ENCODE measurements around the gene TRIM42. TPM values are rescaled to one million over a fixed set of nuclear protein-coding genes. Genes with fewer than 3 reads are reported as not detected.

TRIM42 gene
- total RNA-seq, 2 experiments from 2014 or later: not detected

- POLR2A ChIA-PET: no interaction called here
- DNase-seq (no peak), ATAC-seq (no peak)
- Mint-ChIP-seq H3K36me3 (ENCODE audit: low read depth) (no peaks in the 10 kb centered on the region), H3K27ac (no peak overlapping the region), H3K27me3 (no peaks in the 10 kb centered on the region), H3K4me3 (no peak overlapping the region), H3K4me1 (ENCODE audit: low read depth) (no peaks in the 10 kb centered on the region), H3K9me3 (no peaks in the 10 kb centered on the region)
- intact Hi-C loops (cut with micrococcal nuclease): no loop called here
- no peak for TF ChIP-seq CTCF (IDR thresholded peaks at IDR 0.05)
- CTCF ChIA-PET: no interaction called here
These were observed 47.3 kb downstream of the TRIM42 start for GRCh38 chr3:140724856-140725812.

- ATAC-seq (no peak), DNase-seq (no peak)
- Mint-ChIP-seq H3K4me3 (no peak overlapping the region), H3K27me3 (no peaks in the 10 kb centered on the region), H3K36me3 (ENCODE audit: low read depth) (no peaks in the 10 kb centered on the region), H3K9me3 (no peaks in the 10 kb centered on the region), H3K27ac (no peak overlapping the region), H3K4me1 (ENCODE audit: low read depth) (no peaks in the 10 kb centered on the region)
- POLR2A ChIA-PET: no interaction called here
- CTCF ChIA-PET: no interaction called here
- intact Hi-C loops (cut with micrococcal nuclease): no loop called here
- no peak for TF ChIP-seq CTCF (IDR thresholded peaks at IDR 0.05)
These were observed 48.2 kb downstream of the TRIM42 start for GRCh38 chr3:140726066-140726465.

GRCh38 chr3:140727886-140728285 is 50.0 kb downstream of the TRIM42 start:
- H3K9me3 Mint-ChIP-seq: no peaks in the 10 kb centered on the region
- no peak overlapping the region for H3K27ac Mint-ChIP-seq
- TF ChIP-seq CTCF (IDR thresholded peaks at IDR 0.05): no peak
- intact Hi-C loops (cut with micrococcal nuclease): no loop called here
- ATAC-seq: no peak
- no peaks in the 10 kb centered on the region for H3K27me3 Mint-ChIP-seq
- no peak for DNase-seq
- no peaks in the 10 kb centered on the region for H3K36me3 Mint-ChIP-seq (ENCODE audit: low read depth)
- POLR2A ChIA-PET: no interaction called here
- H3K4me3 Mint-ChIP-seq: no peak overlapping the region
- CTCF ChIA-PET: interaction anchor here (1.2 kb wide), 1 partner anchor 11 kb away, joined by 3 read pairs; no protein-coding TSS in a partner anchor
- peaks cover 9% of the 10 kb centered on the region for H3K4me1 Mint-ChIP-seq (ENCODE audit: low read depth)

- DNase-seq (no peak), ATAC-seq (no peak)
- Mint-ChIP-seq H3K4me1 (ENCODE audit: low read depth) (peaks cover 9% of the 10 kb centered on the region), H3K36me3 (ENCODE audit: low read depth) (no peaks in the 10 kb centered on the region), H3K27ac (no peak overlapping the region), H3K4me3 (no peak overlapping the region), H3K27me3 (no peaks in the 10 kb centered on the region), H3K9me3 (no peaks in the 10 kb centered on the region)
- POLR2A ChIA-PET: no interaction called here
- no peak for TF ChIP-seq CTCF (IDR thresholded peaks at IDR 0.05)
- intact Hi-C loops (cut with micrococcal nuclease): no loop called here
- CTCF ChIA-PET: no interaction called here
These were observed 53.7 kb downstream of the TRIM42 start for GRCh38 chr3:140731440-140732119.

- ATAC-seq (no peak), DNase-seq (no peak)
- H3K4me1 Mint-ChIP-seq (ENCODE audit: low read depth): peaks cover 9% of the 10 kb centered on the region
- H3K36me3 Mint-ChIP-seq (ENCODE audit: low read depth): no peaks in the 10 kb centered on the region
- no peaks in the 10 kb centered on the region for H3K9me3 Mint-ChIP-seq
- intact Hi-C loops (cut with micrococcal nuclease): no loop called here
- POLR2A ChIA-PET: no interaction called here
- H3K4me3 Mint-ChIP-seq: no peak overlapping the region
- no peak for TF ChIP-seq CTCF (IDR thresholded peaks at IDR 0.05)
- no peaks in the 10 kb centered on the region for H3K27me3 Mint-ChIP-seq
- H3K27ac Mint-ChIP-seq: no peak overlapping the region
- CTCF ChIA-PET: no interaction called here
These were observed 55.8 kb downstream of the TRIM42 start for GRCh38 chr3:140733623-140734022.

All from activated CD8-positive, alpha-beta T cell treated with anti-CD3 and anti-CD28 coated beads for 36 hours (primary cell).